K562 (cell line): ENCODE data around the gene PPT2. TPM values are rescaled to one million over a fixed set of nuclear protein-coding genes. Genes with fewer than 3 reads are reported as not detected.

Source experiments
- DNMT1 ChIP-seq: fragments of 450-650 bp; IDR thresholded peaks from 2 replicates; pipeline ENCODE4 v1.6.1; 2016; ENCODE audit warnings: antibody characterized with exemption, mild to moderate bottlenecking
- ETV5 ChIP-seq: sonication (generic); formaldehyde crosslinking; IDR thresholded peaks from 2 replicates; pipeline ENCODE4 v1.4.0; 2020; ENCODE audit warnings: low read depth, mild to moderate bottlenecking, missing genetic modification reagents
- HNRNPL ChIP-seq: fragments of 200-400 bp; formaldehyde crosslinking; IDR thresholded peaks from 2 replicates; pipeline ENCODE4 v1.6.1; 2017; ENCODE audit warnings: low read depth, mild to moderate bottlenecking, low read length
- LEF1 ChIP-seq: fragments of 450-650 bp; IDR thresholded peaks from 2 replicates; pipeline ENCODE4 v1.6.1; 2016; ENCODE audit warnings: mild to moderate bottlenecking
- POLR2B ChIP-seq: fragments of 450-650 bp; IDR thresholded peaks from 2 replicates; pipeline ENCODE4 v1.6.1; 2018; ENCODE audit warnings: low read depth; ENCODE audit not compliant: partially characterized antibody
- RCOR1 ChIP-seq, 2 experiments: IDR thresholded peaks; 2 replicates each; pipeline ENCODE4 v1.6.1; 2012; ENCODE audit warnings: low read depth in 2 of 2, low read length in 2 of 2, borderline replicate concordance in 1 of 2, improper control_type of control experiment in 1 of 2
- polyA plus RNA-seq, 8 experiments: library from polyadenylated mRNA; depleted of rRNA in 4 of 8; stranded (reverse) in 5 of 8; unstranded in 3 of 8; fragments of >200 nt; fragmentation: Nextera tagmentation in 2 of 8; fragmentation: Illumina TruSeq in 1 of 8; extraction: Ambion mirVana in 2 of 8; extraction: Trizol in 1 of 8; gene quantifications; 2 replicates each; pipeline versions ENCODE4 v1.2.1 to v1.2.3, GENCODE V29; 2011 to 2014; ENCODE audit warnings: inconsistent platforms in 1 of 8, missing spikeins in 1 of 8
- total RNA-seq, 7 experiments: library from RNA; depleted of rRNA in 6 of 7; stranded (reverse); fragments of >200 nt in 6 of 7; fragmentation: Illumina TruSeq in 2 of 7; extraction: Trizol in 2 of 7; gene quantifications; 2 replicates each; pipeline versions ENCODE4 v1.2.1 to v1.2.3, GENCODE V29; 2011 to 2021; ENCODE audit warnings: low replicate concordance in 1 of 7
- TF ChIP-seq, protein P1 (sequence below): fragments of 450-650 bp; IDR thresholded peaks from 2 replicates; pipeline ENCODE4 v1.6.1; 2016; ENCODE audit warnings: borderline replicate concordance
- TF ChIP-seq, protein P2 (sequence below), 2 experiments: fragments of 450-650 bp; IDR thresholded peaks; 2 replicates each; pipeline ENCODE4 v1.6.1; 2016
- TF ChIP-seq, protein P3 (sequence below): fragments of 450-650 bp; IDR thresholded peaks from 2 replicates; pipeline ENCODE4 v1.6.1; 2016; ENCODE audit warnings: low read depth
- TF ChIP-seq, protein P4 (sequence below): sonication (generic); formaldehyde crosslinking; IDR thresholded peaks from 2 replicates; pipeline ENCODE4 v1.8.1; 2022; ENCODE audit warnings: missing genetic modification reagents

The PPT2 gene
- total and polyA plus RNA-seq, 9 of the 15 experiments (the other 6 are each of a cell fraction or from before 2014, with no cell fraction given), result 27.4 to 98.8 (median 69.9) TPM

DNA sequence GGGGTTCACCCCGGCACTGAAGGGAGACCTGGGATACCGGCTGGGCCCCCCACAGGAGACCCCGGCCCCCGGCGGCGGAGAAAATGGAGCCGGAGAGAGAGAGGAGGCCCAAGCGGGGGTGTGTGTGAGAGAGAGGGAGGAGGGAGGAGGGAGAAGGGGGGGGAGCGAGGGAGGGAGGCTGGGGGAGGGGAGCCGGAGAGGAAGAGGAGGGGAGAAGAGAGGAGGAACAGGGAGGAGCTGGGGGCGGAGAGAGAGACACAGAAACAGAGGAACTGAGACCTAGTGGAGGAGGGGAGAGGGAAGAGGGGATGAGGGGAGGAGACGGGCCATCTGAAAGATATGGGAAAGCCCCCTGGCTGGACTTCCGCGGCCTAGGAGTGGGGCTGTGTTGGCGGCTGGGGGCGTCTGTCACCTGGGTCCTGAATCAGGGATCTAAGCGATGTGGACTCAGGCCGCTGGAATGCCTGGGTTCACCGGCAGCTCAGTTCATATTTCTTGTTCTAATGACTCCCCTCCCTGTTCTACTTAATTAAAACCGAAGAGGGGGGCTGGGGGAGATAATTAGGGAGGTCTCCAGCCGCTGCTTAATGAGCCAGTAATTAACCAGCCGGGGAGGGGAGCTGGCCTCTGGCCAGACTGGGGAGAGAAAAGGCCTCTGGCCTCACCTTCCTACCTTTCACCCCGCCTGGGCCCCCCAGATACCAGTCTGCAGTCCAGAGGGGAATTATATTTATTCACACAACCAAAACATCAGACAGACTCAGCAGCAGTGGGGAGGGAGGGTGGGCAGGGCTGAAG lies 36.3 kb downstream of the PPT2 start, which contains the start of gene PBX2 (continued):
- TF ChIP-seq POLR2B, result peak; percentile 84
- TF ChIP-seq HNRNPL, result no peak
- TF ChIP-seq, protein P1, sequence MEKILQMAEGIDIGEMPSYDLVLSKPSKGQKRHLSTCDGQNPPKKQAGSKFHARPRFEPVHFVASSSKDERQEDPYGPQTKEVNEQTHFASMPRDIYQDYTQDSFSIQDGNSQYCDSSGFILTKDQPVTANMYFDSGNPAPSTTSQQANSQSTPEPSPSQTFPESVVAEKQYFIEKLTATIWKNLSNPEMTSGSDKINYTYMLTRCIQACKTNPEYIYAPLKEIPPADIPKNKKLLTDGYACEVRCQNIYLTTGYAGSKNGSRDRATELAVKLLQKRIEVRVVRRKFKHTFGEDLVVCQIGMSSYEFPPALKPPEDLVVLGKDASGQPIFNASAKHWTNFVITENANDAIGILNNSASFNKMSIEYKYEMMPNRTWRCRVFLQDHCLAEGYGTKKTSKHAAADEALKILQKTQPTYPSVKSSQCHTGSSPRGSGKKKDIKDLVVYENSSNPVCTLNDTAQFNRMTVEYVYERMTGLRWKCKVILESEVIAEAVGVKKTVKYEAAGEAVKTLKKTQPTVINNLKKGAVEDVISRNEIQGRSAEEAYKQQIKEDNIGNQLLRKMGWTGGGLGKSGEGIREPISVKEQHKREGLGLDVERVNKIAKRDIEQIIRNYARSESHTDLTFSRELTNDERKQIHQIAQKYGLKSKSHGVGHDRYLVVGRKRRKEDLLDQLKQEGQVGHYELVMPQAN, result no peak
- TF ChIP-seq ETV5 (CRISPR knock-in tag), result 0 out of 2 replicates have a peak, but pooled peaks have one; percentile 41
- TF ChIP-seq, protein P2, sequence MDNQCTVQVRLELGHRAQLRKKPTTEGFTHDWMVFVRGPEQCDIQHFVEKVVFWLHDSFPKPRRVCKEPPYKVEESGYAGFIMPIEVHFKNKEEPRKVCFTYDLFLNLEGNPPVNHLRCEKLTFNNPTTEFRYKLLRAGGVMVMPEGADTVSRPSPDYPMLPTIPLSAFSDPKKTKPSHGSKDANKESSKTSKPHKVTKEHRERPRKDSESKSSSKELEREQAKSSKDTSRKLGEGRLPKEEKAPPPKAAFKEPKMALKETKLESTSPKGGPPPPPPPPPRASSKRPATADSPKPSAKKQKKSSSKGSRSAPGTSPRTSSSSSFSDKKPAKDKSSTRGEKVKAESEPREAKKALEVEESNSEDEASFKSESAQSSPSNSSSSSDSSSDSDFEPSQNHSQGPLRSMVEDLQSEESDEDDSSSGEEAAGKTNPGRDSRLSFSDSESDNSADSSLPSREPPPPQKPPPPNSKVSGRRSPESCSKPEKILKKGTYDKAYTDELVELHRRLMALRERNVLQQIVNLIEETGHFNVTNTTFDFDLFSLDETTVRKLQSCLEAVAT (IDR thresholded peaks at IDR 0.05), result peak; percentile 70 to 87
- TF ChIP-seq, protein P3, sequence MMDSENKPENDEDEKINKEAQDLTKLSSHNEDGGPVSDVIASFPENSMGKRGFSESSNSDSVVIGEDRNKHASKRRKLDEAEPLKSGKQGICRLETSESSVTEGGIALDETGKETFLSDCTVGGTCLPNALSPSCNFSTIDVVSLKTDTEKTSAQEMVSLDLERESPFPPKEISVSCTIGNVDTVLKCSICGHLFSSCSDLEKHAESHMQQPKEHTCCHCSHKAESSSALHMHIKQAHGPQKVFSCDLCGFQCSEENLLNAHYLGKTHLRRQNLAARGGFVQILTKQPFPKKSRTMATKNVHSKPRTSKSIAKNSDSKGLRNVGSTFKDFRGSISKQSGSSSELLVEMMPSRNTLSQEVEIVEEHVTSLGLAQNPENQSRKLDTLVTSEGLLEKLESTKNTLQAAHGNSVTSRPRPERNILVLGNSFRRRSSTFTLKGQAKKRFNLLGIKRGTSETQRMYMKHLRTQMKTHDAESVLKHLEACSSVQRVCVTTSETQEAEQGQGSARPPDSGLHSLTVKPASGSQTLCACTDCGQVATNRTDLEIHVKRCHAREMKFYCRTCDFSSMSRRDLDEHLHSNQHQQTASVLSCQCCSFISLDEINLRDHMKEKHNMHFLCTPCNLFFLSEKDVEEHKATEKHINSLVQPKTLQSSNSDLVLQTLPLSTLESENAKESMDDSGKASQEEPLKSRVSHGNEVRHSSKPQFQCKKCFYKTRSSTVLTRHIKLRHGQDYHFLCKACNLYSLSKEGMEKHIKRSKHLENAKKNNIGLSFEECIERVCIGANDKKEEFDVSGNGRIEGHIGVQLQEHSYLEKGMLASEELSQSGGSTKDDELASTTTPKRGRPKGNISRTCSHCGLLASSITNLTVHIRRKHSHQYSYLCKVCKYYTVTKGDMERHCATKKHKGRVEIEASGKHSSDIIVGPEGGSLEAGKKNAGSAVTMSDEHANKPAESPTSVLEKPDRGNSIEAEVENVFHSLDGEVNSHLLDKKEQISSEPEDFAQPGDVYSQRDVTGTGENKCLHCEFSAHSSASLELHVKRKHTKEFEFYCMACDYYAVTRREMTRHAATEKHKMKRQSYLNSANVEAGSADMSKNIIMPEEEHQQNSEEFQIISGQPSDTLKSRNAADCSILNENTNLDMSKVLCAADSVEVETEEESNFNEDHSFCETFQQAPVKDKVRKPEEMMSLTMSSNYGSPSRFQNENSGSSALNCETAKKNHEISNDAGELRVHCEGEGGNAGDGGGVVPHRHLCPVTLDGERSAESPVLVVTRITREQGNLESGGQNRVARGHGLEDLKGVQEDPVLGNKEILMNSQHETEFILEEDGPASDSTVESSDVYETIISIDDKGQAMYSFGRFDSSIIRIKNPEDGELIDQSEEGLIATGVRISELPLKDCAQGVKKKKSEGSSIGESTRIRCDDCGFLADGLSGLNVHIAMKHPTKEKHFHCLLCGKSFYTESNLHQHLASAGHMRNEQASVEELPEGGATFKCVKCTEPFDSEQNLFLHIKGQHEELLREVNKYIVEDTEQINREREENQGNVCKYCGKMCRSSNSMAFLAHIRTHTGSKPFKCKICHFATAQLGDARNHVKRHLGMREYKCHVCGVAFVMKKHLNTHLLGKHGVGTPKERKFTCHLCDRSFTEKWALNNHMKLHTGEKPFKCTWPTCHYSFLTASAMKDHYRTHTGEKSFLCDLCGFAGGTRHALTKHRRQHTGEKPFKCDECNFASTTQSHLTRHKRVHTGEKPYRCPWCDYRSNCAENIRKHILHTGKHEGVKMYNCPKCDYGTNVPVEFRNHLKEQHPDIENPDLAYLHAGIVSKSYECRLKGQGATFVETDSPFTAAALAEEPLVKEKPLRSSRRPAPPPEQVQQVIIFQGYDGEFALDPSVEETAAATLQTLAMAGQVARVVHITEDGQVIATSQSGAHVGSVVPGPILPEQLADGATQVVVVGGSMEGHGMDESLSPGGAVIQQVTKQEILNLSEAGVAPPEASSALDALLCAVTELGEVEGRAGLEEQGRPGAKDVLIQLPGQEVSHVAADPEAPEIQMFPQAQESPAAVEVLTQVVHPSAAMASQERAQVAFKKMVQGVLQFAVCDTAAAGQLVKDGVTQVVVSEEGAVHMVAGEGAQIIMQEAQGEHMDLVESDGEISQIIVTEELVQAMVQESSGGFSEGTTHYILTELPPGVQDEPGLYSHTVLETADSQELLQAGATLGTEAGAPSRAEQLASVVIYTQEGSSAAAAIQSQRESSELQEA, result no peak
- TF ChIP-seq, protein P4, sequence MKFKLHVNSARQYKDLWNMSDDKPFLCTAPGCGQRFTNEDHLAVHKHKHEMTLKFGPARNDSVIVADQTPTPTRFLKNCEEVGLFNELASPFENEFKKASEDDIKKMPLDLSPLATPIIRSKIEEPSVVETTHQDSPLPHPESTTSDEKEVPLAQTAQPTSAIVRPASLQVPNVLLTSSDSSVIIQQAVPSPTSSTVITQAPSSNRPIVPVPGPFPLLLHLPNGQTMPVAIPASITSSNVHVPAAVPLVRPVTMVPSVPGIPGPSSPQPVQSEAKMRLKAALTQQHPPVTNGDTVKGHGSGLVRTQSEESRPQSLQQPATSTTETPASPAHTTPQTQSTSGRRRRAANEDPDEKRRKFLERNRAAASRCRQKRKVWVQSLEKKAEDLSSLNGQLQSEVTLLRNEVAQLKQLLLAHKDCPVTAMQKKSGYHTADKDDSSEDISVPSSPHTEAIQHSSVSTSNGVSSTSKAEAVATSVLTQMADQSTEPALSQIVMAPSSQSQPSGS, result no peak
- TF ChIP-seq DNMT1, result no peak
- peak; percentile 76 for TF ChIP-seq LEF1
- TF ChIP-seq RCOR1 (IDR thresholded peaks at IDR 0.05; ENCODE audit: borderline replicate concordance in 1 of 2, low read depth in 2 of 2, low read length in 2 of 2), result peak in 1 of 2 experiments; percentile 60; a peak in 1 of 4 replicates
